ENCODE results near the gene NINJ1. TPM values are rescaled to one million over a fixed set of nuclear protein-coding genes. Genes with fewer than 3 reads are reported as not detected.

The NINJ1 gene
- total and polyA plus RNA-seq, 2 donors (not counting 1 experiment from before 2014, with no cell fraction given), result 7.2 to 59.9 TPM

DNA sequence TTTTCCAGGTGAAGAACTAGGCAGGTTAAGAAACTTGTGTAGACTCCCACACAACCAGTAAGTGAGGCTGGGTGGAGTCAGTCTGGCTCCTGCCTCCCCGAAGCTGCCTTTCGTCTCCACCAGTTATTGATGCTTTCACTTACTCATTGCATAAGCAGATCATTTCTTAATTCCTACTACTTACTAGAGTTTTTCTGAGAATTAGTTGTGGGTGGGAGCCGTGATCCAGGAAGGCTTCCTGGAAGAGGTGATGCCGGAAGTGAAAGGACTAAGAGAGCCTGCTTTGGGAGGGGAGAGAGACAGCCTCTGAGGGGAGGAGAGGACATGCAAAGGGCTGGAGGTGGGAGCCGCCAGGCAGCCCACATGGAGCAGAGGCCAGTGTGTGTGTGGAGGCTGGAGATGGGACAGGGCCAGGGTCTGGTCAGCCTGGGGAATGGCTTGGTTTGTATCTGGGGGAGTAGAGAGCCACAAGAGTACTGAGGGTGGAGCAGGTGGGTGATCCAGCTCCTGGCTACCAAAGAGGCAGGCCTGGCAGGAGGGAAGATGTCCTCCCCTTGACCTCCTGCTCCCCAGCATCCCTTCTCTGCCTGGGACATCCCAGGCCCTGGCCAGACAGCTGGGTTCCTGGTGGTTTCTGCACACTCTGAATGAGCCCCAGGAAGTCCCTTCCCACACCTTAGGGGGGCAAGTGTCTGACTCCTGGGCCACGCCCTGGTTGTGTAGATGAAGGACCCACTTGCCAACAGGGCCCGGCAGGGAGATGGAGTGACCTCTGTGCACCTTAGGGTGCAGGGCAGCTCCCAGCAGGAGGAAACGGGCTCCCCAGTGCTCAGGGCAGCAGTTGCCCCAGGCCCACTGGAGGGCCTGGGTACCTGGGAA, 50.2 kb downstream of the NINJ1 start:
- peaks cover 3% of the 10 kb centered on the region for H3K4me1 ChIP-seq (ENCODE audit: control insufficient read depth, extremely low read depth, insufficient read depth, low read length)
- H3K4me3 ChIP-seq (replicated peaks in 1 of 4; ENCODE audit: control extremely low read depth in 1 of 4, insufficient read depth in 1 of 4, low read depth in 3 of 4, low read length in 4 of 4), result no peak overlapping the region
- no peaks in the 10 kb centered on the region for H4K20me1 ChIP-seq (ENCODE audit: control insufficient read depth, extremely low read depth, insufficient read depth, low read length)
- no peaks in the 10 kb centered on the region for H3K27me3 ChIP-seq (ENCODE audit: control insufficient read depth, insufficient read depth, low read length)
- no peak overlapping the region for H3K9ac ChIP-seq (ENCODE audit: insufficient read depth, low read length)
- H3K36me3 ChIP-seq (ENCODE audit: control insufficient read depth, insufficient read depth, low read length), result no peaks in the 10 kb centered on the region
- no peaks in the 10 kb centered on the region for H3K9me3 ChIP-seq (ENCODE audit: control insufficient read depth, insufficient read depth, low read depth, low read length)
- no peak overlapping the region for H3K27ac ChIP-seq (ENCODE audit: insufficient read depth, low read length)
- no peak overlapping the region for H3K4me2 ChIP-seq (ENCODE audit: extremely low read depth, insufficient read depth, low read length)
- DNase-seq (ENCODE audit: low read depth in 2 of 2), result peak in 1 of 2 donors; percentile 31
- no peaks in the 10 kb centered on the region for H3K79me2 ChIP-seq (ENCODE audit: control insufficient read depth, insufficient read depth, low read length)
- TF ChIP-seq, protein P1, sequence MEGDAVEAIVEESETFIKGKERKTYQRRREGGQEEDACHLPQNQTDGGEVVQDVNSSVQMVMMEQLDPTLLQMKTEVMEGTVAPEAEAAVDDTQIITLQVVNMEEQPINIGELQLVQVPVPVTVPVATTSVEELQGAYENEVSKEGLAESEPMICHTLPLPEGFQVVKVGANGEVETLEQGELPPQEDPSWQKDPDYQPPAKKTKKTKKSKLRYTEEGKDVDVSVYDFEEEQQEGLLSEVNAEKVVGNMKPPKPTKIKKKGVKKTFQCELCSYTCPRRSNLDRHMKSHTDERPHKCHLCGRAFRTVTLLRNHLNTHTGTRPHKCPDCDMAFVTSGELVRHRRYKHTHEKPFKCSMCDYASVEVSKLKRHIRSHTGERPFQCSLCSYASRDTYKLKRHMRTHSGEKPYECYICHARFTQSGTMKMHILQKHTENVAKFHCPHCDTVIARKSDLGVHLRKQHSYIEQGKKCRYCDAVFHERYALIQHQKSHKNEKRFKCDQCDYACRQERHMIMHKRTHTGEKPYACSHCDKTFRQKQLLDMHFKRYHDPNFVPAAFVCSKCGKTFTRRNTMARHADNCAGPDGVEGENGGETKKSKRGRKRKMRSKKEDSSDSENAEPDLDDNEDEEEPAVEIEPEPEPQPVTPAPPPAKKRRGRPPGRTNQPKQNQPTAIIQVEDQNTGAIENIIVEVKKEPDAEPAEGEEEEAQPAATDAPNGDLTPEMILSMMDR (conservative IDR thresholded peaks at IDR 0.05 in 1 of 2, IDR thresholded peaks at IDR 0.05 in 1 of 2; ENCODE audit: low read depth in 1 of 2, low read length in 2 of 2), result no peak
- TF ChIP-seq EZH2 (IDR thresholded peaks at IDR 0.05; ENCODE audit: low read length, missing control alignments), result no peak
- H2AFZ ChIP-seq (ENCODE audit: low read length), result no peak overlapping the region

DNA sequence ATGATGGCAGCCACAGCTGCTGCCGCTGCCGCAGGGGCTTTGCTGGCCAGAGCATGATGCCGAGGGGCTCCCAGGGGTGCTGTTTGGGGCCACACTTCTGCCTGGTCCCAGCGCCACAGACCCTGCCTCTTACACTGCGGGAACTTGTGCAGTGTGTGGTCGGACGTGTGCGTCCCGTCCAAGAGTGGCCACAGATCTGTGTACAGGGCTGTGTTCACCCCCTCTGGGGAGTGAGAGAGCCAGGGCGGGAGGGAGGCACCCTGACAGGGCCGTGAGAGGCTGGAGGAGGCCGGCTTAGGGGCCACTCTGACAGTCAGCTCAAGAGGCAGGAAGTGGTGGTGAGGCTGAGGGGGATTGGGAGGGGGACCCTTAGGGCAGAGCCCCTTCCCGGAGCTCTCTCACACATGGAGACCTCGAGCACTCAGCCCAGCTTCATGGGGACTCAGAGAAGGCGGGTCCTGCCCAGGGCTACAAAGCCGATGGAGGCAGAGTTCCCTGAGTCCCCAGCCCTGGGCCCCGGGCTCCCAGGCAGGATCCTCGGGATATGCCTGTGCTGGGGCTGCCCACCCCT, 51.1 kb downstream of the NINJ1 start:
- TF ChIP-seq, protein P1 (conservative IDR thresholded peaks at IDR 0.05 in 1 of 2, IDR thresholded peaks at IDR 0.05 in 1 of 2; ENCODE audit: low read depth in 1 of 2, low read length in 2 of 2), result no peak
- TF ChIP-seq EZH2 (IDR thresholded peaks at IDR 0.05; ENCODE audit: low read length, missing control alignments), result no peak
- H3K27me3 ChIP-seq (ENCODE audit: control insufficient read depth, insufficient read depth, low read length), result no peaks in the 10 kb centered on the region
- DNase-seq (ENCODE audit: low read depth in 2 of 2), result no peak
- no peaks in the 10 kb centered on the region for H3K9me3 ChIP-seq (ENCODE audit: control insufficient read depth, insufficient read depth, low read depth, low read length)
- H3K9ac ChIP-seq (ENCODE audit: insufficient read depth, low read length), result no peak overlapping the region
- H3K79me2 ChIP-seq (ENCODE audit: control insufficient read depth, insufficient read depth, low read length), result no peaks in the 10 kb centered on the region
- no peak overlapping the region for H3K4me2 ChIP-seq (ENCODE audit: extremely low read depth, insufficient read depth, low read length)
- H3K36me3 ChIP-seq (ENCODE audit: control insufficient read depth, insufficient read depth, low read length), result no peaks in the 10 kb centered on the region
- H3K27ac ChIP-seq (ENCODE audit: insufficient read depth, low read length), result no peak overlapping the region
- no peaks in the 10 kb centered on the region for H4K20me1 ChIP-seq (ENCODE audit: control insufficient read depth, extremely low read depth, insufficient read depth, low read length)
- H2AFZ ChIP-seq (ENCODE audit: low read length), result no peak overlapping the region
- H3K4me1 ChIP-seq (ENCODE audit: control insufficient read depth, extremely low read depth, insufficient read depth, low read length), result peaks cover 3% of the 10 kb centered on the region
- H3K4me3 ChIP-seq (replicated peaks in 1 of 4; ENCODE audit: control extremely low read depth in 1 of 4, insufficient read depth in 1 of 4, low read depth in 3 of 4, low read length in 4 of 4), result no peak overlapping the region

- Histone ChIP-seq H3K4me3 (replicated peaks in 1 of 4; ENCODE audit: control extremely low read depth in 1 of 4, insufficient read depth in 1 of 4, low read depth in 3 of 4, low read length in 4 of 4) (no peak overlapping the region), H3K4me2 (ENCODE audit: extremely low read depth, insufficient read depth, low read length) (no peak overlapping the region), H3K79me2 (ENCODE audit: control insufficient read depth, insufficient read depth, low read length) (no peaks in the 10 kb centered on the region), H4K20me1 (ENCODE audit: control insufficient read depth, extremely low read depth, insufficient read depth, low read length) (no peaks in the 10 kb centered on the region), H3K9me3 (ENCODE audit: control insufficient read depth, insufficient read depth, low read depth, low read length) (no peaks in the 10 kb centered on the region), H3K4me1 (ENCODE audit: control insufficient read depth, extremely low read depth, insufficient read depth, low read length) (peaks cover 3% of the 10 kb centered on the region), H3K27ac (ENCODE audit: insufficient read depth, low read length) (peak overlapping the region; percentile 57), H3K36me3 (ENCODE audit: control insufficient read depth, insufficient read depth, low read length) (no peaks in the 10 kb centered on the region), H3K9ac (ENCODE audit: insufficient read depth, low read length) (no peak overlapping the region), H3K27me3 (ENCODE audit: control insufficient read depth, insufficient read depth, low read length) (no peaks in the 10 kb centered on the region), H2AFZ (ENCODE audit: low read length) (no peak overlapping the region)
- DNase-seq (ENCODE audit: low read depth in 2 of 2), result peak; percentile 87 to 92
- TF ChIP-seq, protein P1 (conservative IDR thresholded peaks at IDR 0.05 in 1 of 2, IDR thresholded peaks at IDR 0.05 in 1 of 2; ENCODE audit: low read depth in 1 of 2, low read length in 2 of 2), result no peak
- no peak for TF ChIP-seq EZH2 (IDR thresholded peaks at IDR 0.05; ENCODE audit: low read length, missing control alignments)
Observed at GRCh38 chr9:93081931-93082330, 52.1 kb downstream of the NINJ1 start.
